ENCODE measurements around the gene PTPRM.

PTPRM gene

DNA sequence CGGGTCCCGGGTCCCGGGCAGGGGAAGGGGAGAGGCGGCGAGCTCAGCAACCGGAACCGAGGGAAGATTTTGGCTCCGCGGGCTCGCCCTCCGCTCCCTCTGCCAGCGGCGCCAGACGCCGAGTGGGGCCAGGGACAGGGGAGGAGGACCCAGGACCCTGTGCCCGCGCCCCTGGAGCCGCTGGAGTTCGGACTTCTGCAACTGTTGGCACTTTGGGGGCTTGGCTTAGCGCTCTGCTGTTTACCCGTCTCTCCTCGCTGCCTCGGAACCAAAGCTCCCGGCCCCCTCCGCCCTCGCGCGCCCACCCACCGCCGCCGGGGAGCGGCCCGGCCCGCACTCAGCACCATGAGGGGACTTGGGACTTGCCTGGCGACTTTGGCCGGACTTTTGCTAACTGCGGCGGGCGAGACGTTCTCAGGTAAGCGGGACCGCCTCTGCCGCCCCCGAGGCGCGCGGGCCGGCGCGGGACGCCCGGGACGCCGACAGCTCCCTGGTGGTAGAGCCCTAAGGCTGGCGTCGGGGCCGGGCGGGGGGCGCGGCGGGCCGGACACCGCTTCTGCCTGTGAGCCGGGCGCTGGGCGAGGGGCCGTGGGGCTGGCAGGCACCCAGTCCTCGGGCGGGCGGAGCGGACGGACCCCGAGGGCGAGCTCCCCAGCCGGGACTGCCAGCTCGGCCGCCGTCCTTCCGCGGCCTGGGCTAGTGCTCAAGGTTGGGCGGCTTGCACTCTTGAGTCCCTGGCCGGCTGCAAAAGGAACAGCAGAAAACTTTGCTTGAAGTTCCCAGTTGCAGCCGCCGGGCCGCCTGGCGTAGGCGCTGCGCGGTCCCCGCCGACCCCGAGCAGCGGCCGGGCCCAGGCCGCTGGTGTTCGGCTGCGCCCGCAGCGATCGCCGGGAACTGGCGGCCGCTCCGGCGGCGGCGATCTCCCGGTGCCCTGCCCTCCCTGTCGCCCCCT, 634 bp downstream of the PTPRM start:
- DNase-seq (ENCODE audit: low read depth) = no peak

DNA sequence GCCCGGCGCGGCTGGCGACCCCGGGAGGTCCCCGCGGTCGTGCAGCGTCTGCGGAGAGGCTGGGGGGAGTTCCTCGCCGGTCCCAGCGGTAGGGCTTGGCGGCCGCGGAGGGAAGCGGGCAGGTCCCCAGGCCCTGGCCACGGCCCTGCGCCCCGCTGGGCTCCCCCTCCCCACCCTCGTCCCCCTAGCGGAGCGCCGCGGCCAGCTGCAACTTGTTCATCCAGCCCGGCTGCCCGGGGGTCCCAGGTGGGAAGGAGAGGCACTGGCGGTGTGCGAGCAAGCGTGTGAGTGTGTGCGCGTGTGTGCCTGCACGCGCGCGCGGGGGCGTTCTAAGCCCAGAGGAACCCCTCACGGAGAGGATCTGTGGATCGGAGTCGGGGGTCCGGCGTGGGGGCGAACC, 1.3 kb downstream of the PTPRM start:
- no peak for DNase-seq (ENCODE audit: low read depth)

DNA sequence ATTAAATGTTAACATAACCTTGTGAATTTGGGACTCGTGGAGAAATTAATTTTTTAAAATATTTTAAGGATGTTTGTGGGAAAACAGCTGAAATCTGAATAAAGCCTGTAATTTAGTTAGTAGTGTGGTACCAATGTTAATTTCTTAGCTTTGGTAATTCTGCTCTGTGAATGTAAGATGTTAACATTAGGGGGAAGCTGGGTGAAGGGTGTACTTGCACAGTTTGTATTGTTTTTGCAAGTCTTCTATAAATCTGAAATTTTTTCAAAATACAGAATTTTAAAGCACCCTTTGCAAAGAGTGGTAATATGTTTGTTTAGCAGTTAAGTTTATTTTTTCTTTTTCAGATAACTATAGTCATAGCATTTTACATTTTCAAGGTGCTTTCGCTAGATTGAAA, 4.5 kb downstream of the PTPRM start:
- no peak for DNase-seq (ENCODE audit: low read depth)

DNA sequence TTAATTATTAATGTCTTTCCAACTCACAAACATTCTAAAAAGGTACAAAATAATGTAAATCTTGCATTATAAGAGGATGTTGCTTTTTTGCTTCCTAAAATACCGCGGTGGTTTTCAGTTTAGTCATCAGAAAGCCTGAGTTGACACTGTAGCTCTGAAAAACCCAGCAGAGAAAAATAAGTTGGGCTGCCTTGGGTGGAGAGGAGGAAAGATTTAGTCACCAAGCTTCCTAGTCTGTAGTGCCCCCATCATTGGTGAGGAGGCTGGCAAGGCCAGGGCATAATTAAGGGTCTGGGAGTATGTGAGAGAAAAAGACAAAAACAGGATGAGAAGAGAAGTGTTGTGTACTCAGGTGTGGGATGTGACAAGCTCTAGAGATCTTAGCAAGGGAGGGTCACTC, 5.7 kb downstream of the PTPRM start:
- DNase-seq (ENCODE audit: low read depth) = no peak

DNA sequence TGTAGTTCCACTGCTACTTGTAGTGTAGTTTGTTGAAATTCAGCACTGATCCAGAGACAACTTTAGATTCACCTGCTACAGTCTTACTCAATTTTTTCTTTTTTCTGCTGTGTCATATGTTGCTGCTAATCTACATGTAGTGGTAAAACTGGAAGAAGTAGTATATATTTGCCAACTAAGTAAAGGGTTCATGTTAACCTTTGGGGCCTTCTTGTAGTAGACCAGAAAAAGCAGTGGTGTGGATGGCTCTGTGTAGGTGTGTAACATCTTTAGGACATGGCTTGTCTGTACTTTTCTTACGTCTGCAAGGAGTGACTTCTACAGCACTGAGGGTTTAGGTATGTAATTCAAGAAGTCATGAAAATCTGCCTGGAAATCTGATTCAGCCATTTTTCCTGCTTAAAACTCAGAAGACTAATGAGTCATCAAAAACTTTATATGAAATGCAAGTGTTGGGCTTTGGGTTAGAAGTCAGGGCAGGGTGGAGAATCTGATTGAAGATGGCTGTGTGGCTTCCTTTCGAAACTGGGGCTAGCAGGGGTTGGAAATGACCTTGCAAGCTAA, 8.4 kb downstream of the PTPRM start:
- DNase-seq (ENCODE audit: low read depth) = no peak

DNA sequence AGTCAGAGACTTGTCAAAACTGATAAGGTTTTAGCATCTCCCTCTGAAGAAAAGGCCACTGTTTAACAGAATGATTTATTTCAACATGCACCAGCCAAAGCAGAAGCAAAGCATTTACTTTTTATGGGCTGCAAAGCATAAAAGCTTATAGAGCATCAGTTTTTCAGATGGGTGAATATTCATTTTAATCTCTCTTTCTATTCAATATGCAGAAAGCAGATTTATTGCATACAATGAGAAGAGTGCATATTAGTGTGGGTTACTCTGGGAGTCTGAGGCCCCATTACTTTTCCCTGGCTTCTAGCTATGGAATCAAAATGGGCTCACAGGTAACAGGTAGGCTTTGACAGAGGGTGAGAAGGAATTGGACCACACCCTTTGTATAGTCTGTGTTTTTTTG, 9.0 kb downstream of the PTPRM start:
- DNase-seq (ENCODE audit: low read depth) = no peak

DNA sequence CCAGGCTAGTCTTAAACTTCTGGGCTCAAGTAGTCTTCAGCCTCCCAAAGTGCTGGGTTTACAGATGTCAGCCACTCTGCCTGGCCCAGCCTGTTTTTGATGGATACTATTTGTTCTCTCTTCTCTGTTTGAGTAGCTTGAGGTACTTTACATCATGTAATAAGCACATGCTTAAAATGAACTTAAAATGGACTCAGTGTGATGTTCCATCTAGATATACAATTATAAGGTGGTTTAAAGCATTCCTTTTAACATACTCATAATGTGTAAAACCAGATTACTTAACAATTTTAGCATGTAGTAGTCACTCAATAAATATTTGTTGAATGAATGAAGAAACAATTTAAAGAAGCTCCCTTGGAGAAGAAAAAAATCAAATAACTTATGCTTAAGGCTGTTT, 9.6 kb downstream of the PTPRM start:
- DNase-seq (ENCODE audit: low read depth) = no peak

DNA sequence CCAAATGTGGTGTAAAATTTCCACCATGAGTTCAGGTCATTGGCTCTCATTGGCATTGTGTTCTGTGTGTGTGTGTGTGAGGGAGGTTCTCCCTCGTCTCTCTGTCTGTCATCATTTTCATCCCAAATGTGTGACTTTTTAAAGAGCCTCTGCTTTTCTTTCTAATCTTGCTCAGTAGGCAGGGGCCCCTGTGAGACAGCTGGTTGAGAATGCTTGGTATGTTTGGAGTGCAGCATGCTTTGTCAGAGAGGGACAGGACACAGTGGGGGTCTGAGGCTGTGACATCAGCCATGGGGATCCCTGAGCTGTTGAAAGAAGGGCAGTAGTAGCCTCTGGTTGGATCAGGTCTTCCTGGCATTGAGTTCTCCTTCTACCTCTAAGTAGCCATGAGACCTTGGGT, 10.6 kb downstream of the PTPRM start:
- DNase-seq (ENCODE audit: low read depth) = no peak

DNA sequence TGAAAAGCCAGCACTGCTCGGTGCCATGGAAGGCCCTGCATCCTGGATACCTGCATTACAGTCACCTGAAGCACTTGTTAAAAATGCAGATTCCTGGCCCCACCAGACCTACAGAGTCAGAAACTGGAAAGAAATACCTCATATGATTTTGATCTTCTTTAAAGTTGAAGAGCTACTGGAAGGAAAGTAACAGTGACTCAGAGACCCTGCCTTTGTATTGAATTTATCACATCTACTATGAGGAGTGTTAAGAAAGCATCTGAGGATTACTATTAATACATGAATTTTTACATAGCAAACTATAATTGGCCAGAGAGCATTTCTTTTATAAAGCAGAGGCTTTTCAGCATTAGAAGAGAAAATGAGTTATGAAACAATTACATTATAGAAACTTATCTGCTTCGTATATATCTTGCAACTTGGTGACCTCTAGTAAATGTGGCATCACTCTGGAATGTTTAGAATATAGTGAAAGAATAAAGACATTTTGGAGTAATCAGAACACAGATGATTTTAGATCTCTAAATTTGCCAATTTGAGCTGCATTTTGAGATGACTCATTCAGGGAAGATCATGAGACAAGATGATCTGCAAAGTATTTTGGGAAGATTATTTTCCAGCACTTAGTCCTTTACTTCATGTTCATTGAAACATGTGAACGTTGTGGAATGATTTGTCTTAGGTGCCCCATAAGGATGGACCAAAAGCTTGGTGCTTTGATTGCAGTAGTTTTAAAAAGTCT, 12.2 kb downstream of the PTPRM start:
- no peak for DNase-seq (ENCODE audit: low read depth)

DNA sequence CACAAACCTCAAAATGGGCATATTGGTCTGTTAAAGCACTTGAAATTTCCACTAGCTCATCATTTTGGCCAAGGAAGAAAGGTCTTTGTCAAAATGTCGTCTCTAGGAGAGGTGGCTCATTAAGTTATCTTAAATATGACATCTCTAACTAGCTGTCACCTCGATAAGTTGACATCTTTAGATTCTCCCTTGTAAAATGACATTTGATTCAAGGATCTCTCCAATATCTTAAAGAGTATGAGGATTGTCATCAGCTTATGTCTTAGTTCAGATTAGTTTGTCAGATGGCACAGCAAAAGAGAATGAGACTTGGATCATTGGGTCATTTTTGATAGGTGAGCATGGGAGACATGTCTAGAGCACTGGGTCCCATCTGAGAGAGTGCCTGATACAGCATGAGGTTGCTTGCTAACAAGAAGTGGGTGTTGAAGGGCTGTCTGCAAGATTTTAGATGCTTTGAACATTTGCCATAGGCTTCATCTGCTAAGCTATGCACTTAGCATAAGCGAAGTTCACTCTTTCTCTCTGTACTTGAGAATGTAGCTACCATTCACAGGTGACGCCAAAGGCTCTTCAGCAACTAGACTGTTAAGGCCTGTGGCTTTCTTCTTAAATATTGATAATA, 12.9 kb downstream of the PTPRM start:
- DNase-seq (ENCODE audit: low read depth) = no peak

DNA sequence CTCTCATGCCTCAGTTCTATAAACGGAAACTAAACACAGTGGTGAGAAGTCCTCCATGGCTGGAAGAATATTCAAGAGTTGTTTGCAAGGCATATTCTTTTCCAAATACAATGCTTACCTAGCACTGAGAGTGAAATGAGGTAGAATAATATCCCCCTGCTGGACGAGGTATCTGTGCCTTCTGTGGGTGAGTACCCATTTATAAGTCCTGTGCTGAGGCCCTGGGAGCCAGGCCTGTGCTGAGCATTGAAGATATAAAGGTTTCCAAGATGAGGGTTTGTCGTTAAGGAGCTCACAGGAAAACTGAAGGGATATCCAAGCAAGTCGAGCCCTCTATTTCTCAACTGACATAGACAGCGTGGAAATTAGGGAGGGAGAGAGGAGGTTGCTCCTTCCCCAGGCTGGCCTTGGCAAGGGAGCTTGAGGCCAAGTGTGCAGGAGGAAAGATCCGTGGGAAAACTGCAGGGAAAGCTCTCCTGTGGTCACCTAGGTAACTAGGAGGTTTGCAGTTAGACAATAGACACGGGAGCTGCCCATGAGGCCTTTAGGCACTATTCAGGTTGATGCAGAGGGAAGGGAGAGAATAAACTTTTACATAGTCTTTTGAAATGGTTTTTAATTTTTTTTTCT, 17.6 kb downstream of the PTPRM start:
- no peak for DNase-seq (ENCODE audit: low read depth)

DNA sequence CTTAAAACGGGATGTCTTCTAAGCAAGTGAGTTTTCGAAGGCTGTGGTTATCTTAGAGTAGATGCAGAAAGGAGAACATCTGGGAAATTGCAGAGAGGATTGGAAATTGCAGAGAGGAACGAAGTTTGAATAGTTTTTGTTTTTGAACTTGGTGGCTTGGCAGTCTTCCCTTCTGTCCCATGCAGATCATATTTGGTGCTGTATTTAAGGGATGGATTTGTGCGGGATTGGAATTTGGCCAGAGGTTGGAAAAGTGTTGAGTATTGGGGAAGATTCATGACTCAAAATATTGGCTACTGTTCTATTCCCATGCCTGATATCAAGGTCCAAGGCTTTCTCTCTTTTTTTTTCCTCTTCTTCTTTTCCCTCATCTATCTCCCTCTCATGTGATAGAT, 18.2 kb downstream of the PTPRM start:
- DNase-seq (ENCODE audit: low read depth) = no peak

DNA sequence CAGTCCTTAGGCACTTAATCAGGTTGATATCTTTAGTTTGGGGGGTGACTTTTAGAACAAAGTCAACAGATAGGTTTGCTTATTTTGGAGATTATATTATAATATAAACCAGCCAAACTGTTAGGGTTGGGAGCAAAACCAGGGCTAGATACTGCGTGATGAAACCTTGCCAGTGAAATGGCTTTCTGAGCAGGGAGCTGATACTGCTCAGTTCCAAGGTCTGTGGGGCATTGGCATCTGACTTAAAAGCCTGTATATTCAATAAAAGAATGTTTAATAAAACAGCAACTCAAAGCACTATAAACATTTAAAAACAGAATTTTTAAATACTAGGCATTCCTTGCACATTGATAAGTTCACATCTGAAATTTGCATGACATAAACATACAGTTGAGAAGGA, 19.3 kb downstream of the PTPRM start:
- DNase-seq (ENCODE audit: low read depth) = no peak

DNA sequence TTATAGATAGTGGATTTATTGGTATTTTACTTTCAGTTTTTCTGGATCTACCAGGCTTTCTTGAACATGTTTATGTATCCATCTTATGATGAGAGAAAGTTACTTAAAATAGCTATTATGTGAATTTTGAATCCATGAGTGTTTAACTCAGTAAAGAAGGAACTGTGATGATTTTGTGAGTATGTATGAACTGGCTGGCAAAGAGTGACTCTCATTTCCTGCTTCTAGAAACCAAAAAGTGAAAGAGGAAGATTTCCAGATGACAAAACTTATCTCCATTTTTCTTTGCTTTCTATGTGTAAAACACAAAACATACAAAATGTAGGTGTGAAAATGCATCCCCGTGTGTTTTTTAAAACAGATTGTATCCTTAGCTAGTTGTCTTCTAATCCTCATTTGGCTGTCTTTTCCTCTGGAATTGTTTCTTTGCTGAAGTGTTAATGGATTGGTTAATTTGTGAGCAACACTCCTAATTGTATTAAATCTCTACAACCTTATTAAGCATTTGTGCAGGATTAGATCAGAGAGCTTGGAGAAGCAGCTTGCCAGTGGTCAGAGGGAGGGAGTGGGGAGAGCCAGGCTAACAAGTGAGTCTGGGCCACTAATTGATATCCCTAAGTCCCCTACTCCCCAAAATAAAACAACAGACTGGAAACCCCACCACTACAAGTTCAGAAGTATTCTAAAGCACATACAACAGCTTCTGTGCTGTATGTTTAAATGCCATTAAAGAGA, 23.9 kb downstream of the PTPRM start:
- DNase-seq (ENCODE audit: low read depth) = no peak

DNA sequence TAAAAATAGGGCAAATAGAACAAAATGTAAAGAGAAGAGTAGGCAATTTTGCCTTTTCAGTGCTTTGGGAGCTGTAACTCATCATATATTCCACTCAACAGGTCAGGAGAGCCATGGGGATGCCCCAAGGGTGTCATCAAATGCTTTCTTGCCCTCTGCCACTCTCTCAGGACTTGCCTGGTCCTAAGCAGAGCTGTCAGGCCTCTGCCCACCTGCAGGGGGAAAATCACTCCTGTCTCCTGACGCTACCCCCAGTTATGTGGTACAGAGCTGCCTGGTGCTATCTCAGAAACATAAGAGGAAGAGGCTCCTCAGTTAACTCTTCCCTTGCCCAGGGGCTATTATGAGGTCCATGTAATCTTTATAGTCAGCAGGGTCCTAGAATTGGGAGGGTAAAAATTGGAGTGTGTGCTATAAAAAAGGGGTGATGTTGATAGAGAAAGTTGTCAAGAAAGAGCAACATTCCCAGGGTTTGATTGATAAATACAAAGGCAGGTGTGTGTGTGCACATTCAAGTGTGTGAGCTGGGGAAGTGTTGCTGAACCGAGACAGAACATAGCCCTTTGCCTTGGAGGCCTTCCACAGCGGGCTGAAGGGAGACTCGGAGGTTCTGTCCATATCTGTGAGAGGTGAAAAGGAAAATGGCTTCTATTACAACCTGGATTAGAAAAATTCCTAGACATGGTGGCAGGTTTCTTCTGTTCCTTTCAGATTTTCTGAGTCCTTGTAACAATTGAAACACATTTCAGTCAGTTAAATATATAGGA, 25.4 kb downstream of the PTPRM start:
- no peak for DNase-seq (ENCODE audit: low read depth)

DNA sequence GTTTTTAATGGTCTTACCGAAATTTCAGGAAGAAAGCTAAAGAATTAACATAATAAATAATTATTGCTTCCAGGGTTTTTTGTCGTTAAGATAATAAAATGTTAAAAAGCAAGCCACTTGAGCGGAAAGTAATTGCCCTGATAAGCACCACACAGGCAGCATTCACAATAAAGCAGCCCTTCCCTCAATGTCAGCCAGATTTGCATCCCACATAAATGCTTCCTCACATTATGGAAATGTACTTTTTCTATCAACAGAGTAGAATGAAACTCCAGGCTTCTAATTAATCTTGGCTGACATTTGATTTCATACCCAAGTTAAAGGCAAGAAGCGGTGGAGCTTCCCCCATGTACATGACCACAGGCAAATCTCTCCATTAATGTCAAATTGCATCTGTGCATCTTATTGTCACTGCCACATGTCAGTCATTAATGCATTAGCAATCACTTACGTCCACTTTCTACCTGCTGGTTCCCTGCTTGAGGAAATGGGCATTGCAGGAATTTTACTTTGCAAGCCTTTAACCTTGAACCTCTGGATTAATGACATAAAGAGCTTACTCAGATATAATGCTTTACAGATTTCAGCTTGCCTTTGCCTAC, 26.2 kb downstream of the PTPRM start:
- no peak for DNase-seq (ENCODE audit: low read depth)

DNA sequence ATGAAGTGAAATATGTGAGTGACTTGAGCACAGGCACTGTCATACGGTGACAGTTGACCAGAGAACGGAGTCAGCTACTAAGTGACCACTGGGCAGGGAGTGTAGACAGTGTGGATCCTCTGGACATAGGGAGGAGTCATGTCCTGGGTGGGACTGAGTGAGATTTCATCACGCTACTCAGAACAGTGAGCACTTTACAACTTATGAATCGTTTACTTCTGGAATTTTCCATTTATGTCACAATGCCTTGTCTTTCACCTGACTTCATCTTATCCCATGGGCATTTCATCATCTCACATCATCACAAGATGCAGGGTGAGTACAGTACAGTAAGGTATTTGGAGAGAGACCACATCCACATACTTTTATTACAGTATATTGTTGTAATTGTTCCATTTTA, 29.0 kb downstream of the PTPRM start:
- DNase-seq (ENCODE audit: low read depth) = no peak

DNA sequence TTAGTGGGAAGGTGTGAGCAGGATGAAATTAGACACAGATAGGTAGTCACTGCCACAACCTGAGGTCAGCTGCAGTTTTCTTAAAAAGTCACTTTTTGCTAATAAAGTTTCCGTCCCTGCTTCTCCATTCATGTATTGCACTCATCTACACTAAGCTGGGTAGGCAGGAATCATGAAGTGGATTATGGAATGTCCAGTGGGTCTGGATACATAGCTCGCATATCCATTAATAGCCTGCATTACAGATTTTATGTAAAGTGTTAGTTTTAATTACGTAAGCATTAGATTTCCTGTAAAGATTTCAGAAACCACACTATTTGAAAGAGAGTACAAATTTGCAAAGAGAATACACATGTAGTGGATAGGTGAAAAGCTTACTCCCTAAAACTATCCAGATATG, 30.4 kb downstream of the PTPRM start:
- no peak for DNase-seq (ENCODE audit: low read depth)

DNA sequence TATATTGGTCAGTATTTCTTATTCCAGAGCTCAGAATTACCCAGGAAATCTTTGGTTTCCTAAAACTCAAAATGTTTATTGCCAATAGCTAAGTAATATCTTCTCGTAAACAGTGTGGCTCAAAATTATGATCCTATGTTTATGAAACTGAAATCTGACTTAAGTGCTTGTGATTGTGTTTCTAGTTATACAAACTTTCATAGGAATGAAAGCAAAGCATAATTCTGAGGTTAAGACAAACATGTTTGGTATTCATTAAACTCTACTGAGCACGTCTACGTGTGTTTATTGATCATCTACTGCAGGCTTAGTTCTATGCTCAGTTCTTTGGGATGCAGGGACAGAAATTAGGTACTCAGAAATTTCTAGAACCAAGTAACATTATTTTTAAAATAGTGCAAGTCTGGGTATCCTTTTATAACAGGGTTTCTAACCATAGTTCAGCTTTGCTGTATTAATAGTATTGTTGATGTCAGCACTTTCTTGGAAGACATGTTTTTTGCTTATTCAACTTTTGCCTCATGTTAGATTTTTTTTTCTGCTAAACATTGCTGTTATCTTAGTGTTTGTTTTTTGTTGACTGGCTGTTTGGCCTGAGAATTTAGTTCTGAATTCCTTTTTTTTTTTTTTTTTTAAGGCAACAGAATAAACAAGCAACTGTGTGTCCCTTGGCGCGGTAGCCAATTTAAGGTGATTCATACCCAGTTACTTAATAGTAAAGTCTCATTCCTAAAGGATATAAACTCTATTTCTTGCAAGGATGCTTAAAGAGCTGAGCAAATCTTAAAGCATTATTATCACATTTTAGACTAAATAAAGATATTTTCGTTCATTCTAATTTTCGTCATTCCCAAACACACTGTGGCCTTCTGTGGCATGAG, 31.3 kb downstream of the PTPRM start:
- DNase-seq (ENCODE audit: low read depth) = no peak
